SK-N-SH (cell line): ENCODE results near the gene ZNF827. TPM values are rescaled to one million over a fixed set of nuclear protein-coding genes. Genes with fewer than 3 reads are reported as not detected.

ENCODE experiments used
- CTCF ChIA-PET: fragments of 300-600, 350-600 bp; formaldehyde crosslinking; extraction: SDS; loops from one replicate; lab custom pipeline; 2021; lab: Yijun Ruan, JAX
- POLR2A ChIA-PET: fragments of 350-600 bp; sonication (Branson Sonifier 250); formaldehyde crosslinking; extraction: SDS; loops from one replicate; lab custom pipeline; 2020; ENCODE audit warnings: antibody characterized with exemption, inconsistent platforms; lab: Yijun Ruan, JAX
- DNase-seq: peaks from one replicate; pipeline ENCODE4 v3.0.0; 2012
- H2AFZ ChIP-seq: fragments of 200-600 bp; sonication (generic); 2 replicates; pipeline ENCODE4 v1.8.1; 2016; ENCODE audit warnings: antibody characterized with exemption, mild to moderate bottlenecking, low read depth
- H3F3A ChIP-seq: fragments of 200-600 bp; sonication (generic); replicated peaks from 2 replicates; pipeline ENCODE3; 2016; ENCODE audit warnings: antibody characterized with exemption, mild to moderate bottlenecking; ENCODE audit not compliant: insufficient read depth
- H3K27ac ChIP-seq, 2 experiments: fragments of 200-500 bp in 1 of 2; fragments of 200-600 bp in 1 of 2; sonication (Bioruptor generic) in 1 of 2; sonication (generic), shearing (Covaris generic) in 1 of 2; 2 replicates each; pipeline versions ENCODE4 v1.5.1 to v1.6.1; 2014 to 2016; ENCODE audit warnings: low read depth in 2 of 2, inconsistent platforms in 1 of 2, low read length in 1 of 2, mild to moderate bottlenecking in 1 of 2, mixed read lengths in 1 of 2
- H3K27me3 ChIP-seq: fragments of 200-600 bp; sonication (generic), shearing (Covaris generic); 2 replicates; pipeline ENCODE4 v1.6.1; 2016; ENCODE audit warnings: mixed run types; ENCODE audit not compliant: insufficient read depth
- H3K36me3 ChIP-seq, 2 experiments: fragments of 200-500 bp in 1 of 2; fragments of 200-600 bp in 1 of 2; sonication (Bioruptor generic) in 1 of 2; sonication (generic) in 1 of 2; replicated peaks in 1 of 2; 2 replicates each; pipeline versions ENCODE3 to v1.5.1; 2014 to 2016; ENCODE audit warnings: low read length in 1 of 2, mild to moderate bottlenecking in 1 of 2; ENCODE audit not compliant: insufficient read depth in 2 of 2, control insufficient read depth in 1 of 2
- H3K4me1 ChIP-seq, 2 experiments: fragments of 200-500 bp in 1 of 2; fragments of 200-600 bp in 1 of 2; sonication (Bioruptor generic) in 1 of 2; sonication (generic), shearing (Covaris generic) in 1 of 2; 2 replicates each; pipeline versions ENCODE4 v1.5.1 to v1.6.1; 2014 to 2016; ENCODE audit warnings: low read depth in 1 of 2, low read length in 1 of 2, mixed run types in 1 of 2; ENCODE audit not compliant: insufficient read depth in 2 of 2, control insufficient read depth in 1 of 2
- H3K4me2 ChIP-seq: fragments of 200-600 bp; sonication (generic), shearing (Covaris generic); 2 replicates; pipeline ENCODE4 v1.6.1; 2017; ENCODE audit warnings: mixed run types
- H3K4me3 ChIP-seq, 2 experiments: fragments of 200-500 bp in 1 of 2; fragments of 200-600 bp in 1 of 2; sonication (Bioruptor generic) in 1 of 2; sonication (generic), shearing (Covaris generic) in 1 of 2; 2 replicates each; pipeline versions ENCODE4 v1.5.1 to v1.8.1; 2014 to 2016; ENCODE audit warnings: low read depth in 2 of 2, inconsistent platforms in 1 of 2, low read length in 1 of 2, mild to moderate bottlenecking in 1 of 2, mixed read lengths in 1 of 2, moderate library complexity in 1 of 2
- H3K79me2 ChIP-seq: fragments of 200-600 bp; sonication (generic); 2 replicates; pipeline ENCODE4 v1.8.1; 2017; ENCODE audit warnings: mild to moderate bottlenecking; ENCODE audit not compliant: insufficient read depth
- H3K9ac ChIP-seq: fragments of 200-600 bp; sonication (generic); 2 replicates; pipeline ENCODE4 v1.6.1; 2017; ENCODE audit warnings: mixed run types
- H3K9me2 ChIP-seq: fragments of 200-600 bp; sonication (generic); 2 replicates; pipeline ENCODE4 v1.6.1; 2017; ENCODE audit warnings: mixed run types
- H3K9me3 ChIP-seq: fragments of 200-600 bp; sonication (generic); 2 replicates; pipeline ENCODE4 v1.6.1; 2017; ENCODE audit warnings: mixed run types, mild to moderate bottlenecking, moderate library complexity
- H4K20me1 ChIP-seq: fragments of 200-600 bp; sonication (generic); 2 replicates; pipeline ENCODE4 v1.6.1; 2017; ENCODE audit warnings: mild to moderate bottlenecking, mixed run types; ENCODE audit not compliant: insufficient read depth
- CTCF ChIP-seq: fragments of 200-600 bp; sonication (generic); IDR thresholded peaks from 2 replicates; pipeline ENCODE4 v1.6.1; 2017; ENCODE audit warnings: antibody characterized with exemption, mild to moderate bottlenecking, moderate library complexity
- FOXJ3 ChIP-seq: sonication (generic); formaldehyde crosslinking; IDR thresholded peaks from 2 replicates; pipeline ENCODE4 v1.5.1; 2020; ENCODE audit warnings: mild to moderate bottlenecking, missing genetic modification reagents
- FOXM1 ChIP-seq: IDR thresholded peaks from 2 replicates; pipeline ENCODE4 v1.4.0; 2012; ENCODE audit warnings: low read depth, mild to moderate bottlenecking
- GATA2 ChIP-seq: sonication (generic); formaldehyde crosslinking; IDR thresholded peaks from 2 replicates; pipeline ENCODE4 v1.5.0; 2020; ENCODE audit warnings: mild to moderate bottlenecking, missing genetic modification reagents
- MAX ChIP-seq: IDR thresholded peaks from 2 replicates; pipeline ENCODE4 v1.4.0; 2012; ENCODE audit warnings: low read depth
- MXI1 ChIP-seq: IDR thresholded peaks from 2 replicates; pipeline ENCODE4 v1.6.1; 2012; ENCODE audit warnings: mild to moderate bottlenecking, low read depth, low read length, improper control_type of control experiment
- NRF1 ChIP-seq: IDR thresholded peaks from 2 replicates; pipeline ENCODE4 v1.6.1; 2012; ENCODE audit warnings: low read depth, mild to moderate bottlenecking, low read length
- PBX3 ChIP-seq: IDR thresholded peaks from 2 replicates; pipeline ENCODE4; 2012
- POLR2AphosphoS5 ChIP-seq: IDR thresholded peaks from 2 replicates; pipeline ENCODE4 v1.6.1; 2012; ENCODE audit warnings: low read depth, low read length
- RAD21 ChIP-seq: IDR thresholded peaks from 2 replicates; pipeline ENCODE4 v1.6.1; 2012; ENCODE audit warnings: mild to moderate bottlenecking, low read length
- RCOR1 ChIP-seq: fragments of 150-350 bp; IDR thresholded peaks from 2 replicates; pipeline ENCODE4 v1.6.1; 2017; ENCODE audit warnings: antibody characterized with exemption, low read length
- RXRA ChIP-seq: IDR thresholded peaks from 2 replicates; pipeline ENCODE4 v1.4.0; 2012; ENCODE audit warnings: low read depth, mild to moderate bottlenecking, borderline replicate concordance
- SMC3 ChIP-seq: IDR thresholded peaks from 2 replicates; pipeline ENCODE4 v1.6.1; 2012; ENCODE audit warnings: low read depth, low read length, improper control_type of control experiment
- TAF1 ChIP-seq: IDR thresholded peaks from 2 replicates; pipeline ENCODE4 v1.6.1; 2012; ENCODE audit warnings: low read depth, mild to moderate bottlenecking, low read length, moderate library complexity, borderline replicate concordance
- TCF12 ChIP-seq: IDR thresholded peaks from 2 replicates; pipeline ENCODE4 v1.4.0; 2012
- TEAD4 ChIP-seq: IDR thresholded peaks from 2 replicates; pipeline ENCODE4 v1.4.0; 2012; ENCODE audit warnings: mild to moderate bottlenecking, borderline replicate concordance; ENCODE audit not compliant: insufficient read depth
- USF1 ChIP-seq: IDR thresholded peaks from 2 replicates; pipeline ENCODE4 v1.4.0; 2012; ENCODE audit warnings: low read depth, borderline replicate concordance
- USF2 ChIP-seq: fragments of 150-350 bp; IDR thresholded peaks from 2 replicates; pipeline ENCODE4 v1.6.1; 2017; ENCODE audit warnings: antibody characterized with exemption, low read length, low read depth, borderline replicate concordance
- ZBTB33 ChIP-seq: IDR thresholded peaks from 2 replicates; pipeline ENCODE4 v1.4.0; 2012; ENCODE audit warnings: low read depth, borderline replicate concordance
- WGBS: methylation state at CpG from one replicate; pipeline ENCODE4 v1.1.6; 2017; ENCODE audit warnings: low lambda C conversion rate; 5-methylcytosine and 5-hydroxymethylcytosine counted together
- polyA plus RNA-seq, 3 experiments: library from polyadenylated mRNA; depleted of rRNA; stranded (reverse); fragments of >200 nt; gene quantifications; 2 replicates each; pipeline ENCODE4 v1.2.3, GENCODE V29; 2012

ZNF827 gene
- polyA plus RNA-seq, 1 of the 3 experiments (the other 2 are of a cell fraction), result 23.2 TPM

GRCh38 chr4:145766273-145766672 lies 172.3 kb downstream of the ZNF827 start:
- Histone ChIP-seq H3F3A (peaks cover 6% of the 10 kb centered on the region), H3K27ac (no peak overlapping the region), H3K79me2 (no peaks in the 10 kb centered on the region), H3K4me1 (no peaks in the 10 kb centered on the region), H3K4me3 (no peak overlapping the region), H4K20me1 (no peaks in the 10 kb centered on the region), H3K9me3 (peaks cover 7% of the 10 kb centered on the region), H3K36me3 (peaks cover 38 to 70% of the 10 kb centered on the region in 2 experiments), H3K27me3 (no peaks in the 10 kb centered on the region), H3K4me2 (no peak overlapping the region), H2AFZ (no peak overlapping the region), H3K9ac (no peak overlapping the region), H3K9me2 (no peaks in the 10 kb centered on the region)
- ChIA-PET CTCF (no interaction called here), POLR2A (no interaction called here)
- no peak for DNase-seq
- 100% methylated on average over 5 of the region's 5 CpGs for WGBS
- TF ChIP-seq MXI1 (no peak), RCOR1 (no peak), GATA2 (CRISPR knock-in tag) (no peak), TEAD4 (no peak), POLR2AphosphoS5 (no peak), FOXM1 (no peak), MAX (no peak), USF2 (no peak), RAD21 (no peak)

- no peaks in the 10 kb centered on the region for H3K9me2 ChIP-seq
- no peaks in the 10 kb centered on the region for H3F3A ChIP-seq
- no peaks in the 10 kb centered on the region for H3K79me2 ChIP-seq
- no peak for TF ChIP-seq ZBTB33
- no peak for TF ChIP-seq CTCF
- TF ChIP-seq TAF1, result no peak
- no peak for TF ChIP-seq NRF1
- TF ChIP-seq TCF12, result no peak
- TF ChIP-seq USF1, result no peak
- no peak for TF ChIP-seq POLR2AphosphoS5
- no peak for TF ChIP-seq USF2
- no peak for TF ChIP-seq PBX3
- no peak for TF ChIP-seq FOXJ3 (CRISPR knock-in tag)
- TF ChIP-seq RXRA, result no peak
- TF ChIP-seq SMC3, result no peak
- peaks cover 7% of the 10 kb centered on the region for H3K9me3 ChIP-seq
- H3K4me2 ChIP-seq, result no peak overlapping the region
- DNase-seq, result no peak
- H3K9ac ChIP-seq, result no peak overlapping the region
- ChIA-PET POLR2A (no interaction called here), CTCF (no interaction called here)
- no peak overlapping the region for H2AFZ ChIP-seq
- H3K27me3 ChIP-seq, result no peaks in the 10 kb centered on the region
- no peak overlapping the region for H3K27ac ChIP-seq
- peaks cover 44 to 87% of the 10 kb centered on the region in 2 experiments for H3K36me3 ChIP-seq
- WGBS, result 94% methylated on average over 4 of the region's 4 CpGs
- H4K20me1 ChIP-seq, result no peaks in the 10 kb centered on the region
- H3K4me1 ChIP-seq, result no peaks in the 10 kb centered on the region
- no peak overlapping the region for H3K4me3 ChIP-seq
These were observed 175.2 kb downstream of the ZNF827 start for GRCh38 chr4:145763399-145763798.
